TTC549 (cell line): Measurements from ENCODE around the gene FNBP1.
"Not testable (repeated sequence)": the region's sequence is repeated elsewhere in the genome, so short reads cannot be mapped to it uniquely, and the experiment has no call there.

Source experiments
- FAIRE-seq: peaks from 2 replicates; lab custom pipeline; 2012; peaks lifted over from hg19 to GRCh38; lab: Jason Lieb, UNC

The FNBP1 gene

GRCh38 chr9:129953736-129954135, 89.3 kb downstream of the FNBP1 start:
- FAIRE-seq, result no peak

GRCh38 chr9:129952337-129952736, 90.7 kb downstream of the FNBP1 start:
- FAIRE-seq, result no peak

- FAIRE-seq, result no peak
These were observed 93.2 kb downstream of the FNBP1 start for GRCh38 chr9:129949821-129950220.

- FAIRE-seq, result not testable (repeated sequence)
These were observed 94.4 kb downstream of the FNBP1 start for GRCh38 chr9:129948626-129949025.

- FAIRE-seq, result no peak
These were observed 96.6 kb downstream of the FNBP1 start for GRCh38 chr9:129946246-129946995.

- no peak for FAIRE-seq
These were observed 97.7 kb downstream of the FNBP1 start for GRCh38 chr9:129945314-129945713.

- no peak for FAIRE-seq
These were observed 98.4 kb downstream of the FNBP1 start for GRCh38 chr9:129944506-129945116.

- FAIRE-seq, result no peak
These were observed 103.6 kb downstream of the FNBP1 start for GRCh38 chr9:129939431-129939830.

GRCh38 chr9:129938291-129938979, 104.6 kb downstream of the FNBP1 start:
- FAIRE-seq, result no peak

- not testable (repeated sequence) for FAIRE-seq
These were observed 105.1 kb downstream of the FNBP1 start for GRCh38 chr9:129937879-129938278.

- FAIRE-seq, result no peak
These were observed 106.8 kb downstream of the FNBP1 start for GRCh38 chr9:129936222-129936621.

- no peak for FAIRE-seq
These were observed 108.2 kb downstream of the FNBP1 start for GRCh38 chr9:129934780-129935179.

- no peak for FAIRE-seq
These were observed 108.9 kb downstream of the FNBP1 start for GRCh38 chr9:129934041-129934591.

- FAIRE-seq, result no peak
These were observed 109.6 kb downstream of the FNBP1 start for GRCh38 chr9:129933185-129934040.

- no peak for FAIRE-seq
These were observed 110.5 kb downstream of the FNBP1 start for GRCh38 chr9:129932303-129933151.

- no peak for FAIRE-seq
These were observed 112.2 kb downstream of the FNBP1 start for GRCh38 chr9:129930743-129931142.

- no peak for FAIRE-seq
These were observed 113.4 kb downstream of the FNBP1 start for GRCh38 chr9:129929496-129930125.

- no peak for FAIRE-seq
These were observed 119.4 kb downstream of the FNBP1 start for GRCh38 chr9:129923589-129923988.

GRCh38 chr9:129921905-129922304, 121.1 kb downstream of the FNBP1 start:
- FAIRE-seq, result no peak

GRCh38 chr9:129919841-129920240, 123.1 kb downstream of the FNBP1 start:
- FAIRE-seq, result no peak

- FAIRE-seq, result no peak
These were observed 123.7 kb downstream of the FNBP1 start for GRCh38 chr9:129919277-129919676.
